ENCODE data around the gene JAML.

JAML gene

GRCh38 chr11:118219732-118220131 is 5.1 kb downstream of the JAML start:
- Mint-ChIP-seq H3K36me3 (ENCODE audit: insufficient read depth) (peaks cover 21% of the 10 kb centered on the region), H3K27me3 (no peaks in the 10 kb centered on the region), H3K27ac (peak overlapping the region; percentile 85 to 94), H3K4me3 (peak overlapping the region; percentile 76 to 88), H3K4me1 (ENCODE audit: low read depth in 2 of 2) (peaks cover 59 to 80% of the 10 kb centered on the region in 2 donors), H3K9me3 (no peaks in the 10 kb centered on the region)
- DNase-seq (no peak), ATAC-seq (replicated peaks) (no peak)

- H3K27me3 Mint-ChIP-seq: no peaks in the 10 kb centered on the region
- DNase-seq: no peak
- peaks cover 17% of the 10 kb centered on the region for H3K36me3 Mint-ChIP-seq (ENCODE audit: insufficient read depth)
- ATAC-seq (replicated peaks): no peak
- peak overlapping the region; percentile 76 to 88 for H3K4me3 Mint-ChIP-seq
- H3K9me3 Mint-ChIP-seq: no peaks in the 10 kb centered on the region
- H3K27ac Mint-ChIP-seq: peak overlapping the region; percentile 85 to 94
- peaks cover 58 to 81% of the 10 kb centered on the region in 2 donors for H3K4me1 Mint-ChIP-seq (ENCODE audit: low read depth in 2 of 2)
Observed at GRCh38 chr11:118219244-118219643, 5.6 kb downstream of the JAML start.

GRCh38 chr11:118217575-118217974 is 7.2 kb downstream of the JAML start:
- peaks cover 22% of the 10 kb centered on the region for H3K36me3 Mint-ChIP-seq (ENCODE audit: insufficient read depth)
- peak; percentile 29 for ATAC-seq (replicated peaks)
- H3K4me1 Mint-ChIP-seq (ENCODE audit: low read depth in 2 of 2): peaks cover 61 to 83% of the 10 kb centered on the region in 2 donors
- peak overlapping the region; percentile 76 to 88 for H3K4me3 Mint-ChIP-seq
- DNase-seq: no peak
- no peaks in the 10 kb centered on the region for H3K27me3 Mint-ChIP-seq
- H3K9me3 Mint-ChIP-seq: no peaks in the 10 kb centered on the region
- H3K27ac Mint-ChIP-seq: peak overlapping the region; percentile 87 to 94

- Mint-ChIP-seq H3K27me3 (no peaks in the 10 kb centered on the region), H3K9me3 (no peaks in the 10 kb centered on the region), H3K4me1 (ENCODE audit: low read depth in 2 of 2) (peaks cover 61 to 81% of the 10 kb centered on the region in 2 donors), H3K27ac (peak overlapping the region; percentile 87 to 94), H3K36me3 (ENCODE audit: insufficient read depth) (peaks cover 29% of the 10 kb centered on the region), H3K4me3 (peak overlapping the region; percentile 76 to 88)
- ATAC-seq (replicated peaks): peak; percentile 83
- DNase-seq: peak; percentile 34 to 39 (median 38)
Observed at GRCh38 chr11:118216621-118217481, 8.0 kb downstream of the JAML start.

DNA sequence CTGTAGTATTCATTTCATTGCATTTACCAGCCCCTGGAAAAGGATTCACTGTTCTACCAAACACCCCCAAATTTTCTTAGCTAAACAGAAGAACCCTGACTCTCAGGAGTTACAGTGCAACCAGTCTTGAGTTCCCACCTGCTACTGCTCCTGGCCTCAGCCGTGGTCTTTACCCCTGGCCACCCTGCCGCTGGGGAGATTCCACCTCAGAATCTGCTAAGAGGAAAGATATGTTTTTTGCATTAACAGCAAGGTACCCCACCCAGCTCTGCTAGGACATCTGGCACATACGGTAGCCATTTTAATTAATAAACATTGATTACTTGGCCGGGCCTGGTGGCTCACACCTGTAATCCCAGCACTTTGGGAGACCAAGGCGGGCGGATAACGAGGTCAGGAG is 9.0 kb downstream of the JAML start:
- no peaks in the 10 kb centered on the region for H3K9me3 Mint-ChIP-seq
- H3K4me3 Mint-ChIP-seq: peak overlapping the region; percentile 76 to 88
- H3K27ac Mint-ChIP-seq: peak overlapping the region; percentile 87 to 94
- no peaks in the 10 kb centered on the region for H3K27me3 Mint-ChIP-seq
- DNase-seq (no peak), ATAC-seq (replicated peaks) (no peak)
- peaks cover 60 to 79% of the 10 kb centered on the region in 2 donors for H3K4me1 Mint-ChIP-seq (ENCODE audit: low read depth in 2 of 2)
- H3K36me3 Mint-ChIP-seq (ENCODE audit: insufficient read depth): peaks cover 39% of the 10 kb centered on the region

DNA sequence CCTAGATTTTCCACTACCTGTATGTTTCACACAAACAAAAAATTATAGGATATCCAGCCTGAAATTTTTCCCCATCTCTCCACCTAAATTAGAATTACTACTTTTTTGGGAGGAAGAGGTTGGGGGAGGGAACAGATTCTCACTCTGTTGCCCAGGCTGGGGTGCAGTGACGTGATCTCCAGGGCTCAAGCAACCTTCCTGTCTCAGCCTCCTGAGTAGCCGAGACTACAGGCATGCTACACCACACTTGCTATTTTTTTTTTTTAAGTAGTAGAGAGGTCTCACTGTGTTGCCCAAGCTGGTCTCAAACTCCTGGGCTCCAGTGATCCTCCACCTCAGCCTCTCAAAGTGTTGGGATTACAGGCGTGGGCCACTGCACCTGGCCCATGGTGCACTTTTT is 9.5 kb downstream of the JAML start:
- no peaks in the 10 kb centered on the region for H3K9me3 Mint-ChIP-seq
- peak overlapping the region; percentile 87 to 94 for H3K27ac Mint-ChIP-seq
- DNase-seq: no peak
- H3K4me1 Mint-ChIP-seq (ENCODE audit: low read depth in 2 of 2): peaks cover 61 to 74% of the 10 kb centered on the region in 2 donors
- H3K36me3 Mint-ChIP-seq (ENCODE audit: insufficient read depth): peaks cover 44% of the 10 kb centered on the region
- ATAC-seq (replicated peaks): peak; percentile 62
- peak overlapping the region; percentile 76 to 88 for H3K4me3 Mint-ChIP-seq
- no peaks in the 10 kb centered on the region for H3K27me3 Mint-ChIP-seq

DNA sequence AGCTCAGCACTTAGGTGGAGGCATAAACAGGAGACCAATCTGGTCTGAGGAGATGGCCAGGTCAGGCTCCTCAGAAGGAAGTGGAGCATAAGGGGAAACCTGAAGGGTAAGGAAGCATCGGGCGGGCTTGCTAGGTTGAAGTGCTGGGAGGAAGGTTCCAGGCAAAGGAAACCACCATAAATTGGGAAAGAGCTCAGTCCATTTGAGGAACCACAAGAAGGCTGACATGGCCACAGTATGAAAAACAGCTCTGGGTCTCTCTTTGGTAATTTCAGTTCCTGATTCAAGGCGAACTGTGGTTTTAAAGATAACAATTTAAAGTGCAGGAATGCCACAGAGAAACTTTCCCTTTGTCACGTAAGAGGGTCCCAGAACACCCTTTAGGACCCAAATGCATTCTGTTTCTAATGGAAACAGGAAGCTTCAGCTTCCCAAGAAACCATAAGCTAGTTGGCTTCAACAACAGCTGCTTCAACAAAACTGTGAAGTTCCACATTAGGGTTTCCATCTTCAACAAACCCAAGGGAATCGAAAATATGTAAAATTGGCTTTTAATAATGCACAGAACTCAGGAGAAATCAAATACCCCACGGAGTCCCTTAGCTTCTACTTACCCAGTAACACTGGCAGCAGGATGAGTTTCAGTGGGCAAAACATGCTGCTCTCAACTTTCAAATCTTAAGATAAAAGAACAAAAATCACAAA is 10.4 kb downstream of the JAML start:
- Mint-ChIP-seq H3K4me1 (ENCODE audit: low read depth in 2 of 2) (peaks cover 55 to 65% of the 10 kb centered on the region in 2 donors), H3K9me3 (no peaks in the 10 kb centered on the region), H3K27me3 (no peaks in the 10 kb centered on the region), H3K27ac (peak overlapping the region; percentile 87 to 94), H3K36me3 (ENCODE audit: insufficient read depth) (peaks cover 52% of the 10 kb centered on the region), H3K4me3 (peak overlapping the region; percentile 76 to 88)
- ATAC-seq (replicated peaks): no peak
- no peak for DNase-seq

DNA sequence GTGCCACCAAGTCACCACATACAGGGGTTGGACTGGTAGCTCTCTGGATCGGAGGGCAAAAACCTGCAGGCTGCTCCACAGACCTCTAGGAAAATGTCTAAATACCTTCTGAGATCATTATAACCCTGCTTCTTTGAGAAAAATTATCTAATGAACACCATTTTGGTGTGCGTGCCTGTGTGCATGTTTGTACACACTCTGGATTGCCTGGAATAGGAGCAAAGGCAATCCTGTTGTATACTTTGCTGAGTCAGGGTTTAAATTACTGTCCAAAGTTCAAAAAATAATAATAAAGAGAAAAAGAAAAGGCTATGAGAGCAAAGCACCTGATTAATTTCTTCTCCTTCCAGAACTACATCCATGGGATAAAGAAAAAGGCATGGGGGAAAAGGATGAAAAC is 11.0 kb downstream of the JAML start:
- Mint-ChIP-seq H3K4me3 (peak overlapping the region; percentile 76 to 88), H3K36me3 (ENCODE audit: insufficient read depth) (peaks cover 58% of the 10 kb centered on the region), H3K9me3 (no peaks in the 10 kb centered on the region), H3K4me1 (ENCODE audit: low read depth in 2 of 2) (peaks cover 50 to 61% of the 10 kb centered on the region in 2 donors), H3K27ac (peak overlapping the region; percentile 72 to 94), H3K27me3 (no peaks in the 10 kb centered on the region)
- no peak for ATAC-seq (replicated peaks)
- DNase-seq: no peak

DNA sequence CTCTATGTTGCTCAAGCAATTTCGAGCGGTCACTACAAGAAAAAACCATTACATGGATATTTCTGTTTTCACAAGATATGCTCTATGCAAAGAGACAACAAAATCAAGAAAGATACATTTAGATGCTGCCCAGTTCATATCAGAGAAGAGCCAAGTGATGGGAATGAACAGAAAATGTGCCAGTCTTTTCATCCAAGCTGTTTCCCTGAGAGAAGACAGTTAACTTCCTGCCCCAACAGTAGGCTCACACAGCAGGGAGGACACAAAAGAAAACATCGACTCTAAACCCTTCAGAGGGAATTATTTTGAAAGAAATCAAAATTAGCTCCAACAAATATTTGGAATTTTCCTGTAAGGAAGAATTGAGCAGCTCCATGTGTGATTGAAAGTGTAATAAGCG is 11.6 kb downstream of the JAML start:
- Mint-ChIP-seq H3K27ac (peak overlapping the region; percentile 72 to 94), H3K36me3 (ENCODE audit: insufficient read depth) (peaks cover 58% of the 10 kb centered on the region), H3K4me3 (peak overlapping the region; percentile 76 to 88), H3K4me1 (ENCODE audit: low read depth in 2 of 2) (peaks cover 46 to 56% of the 10 kb centered on the region in 2 donors), H3K27me3 (no peaks in the 10 kb centered on the region), H3K9me3 (no peaks in the 10 kb centered on the region)
- DNase-seq: no peak
- ATAC-seq (replicated peaks): no peak

DNA sequence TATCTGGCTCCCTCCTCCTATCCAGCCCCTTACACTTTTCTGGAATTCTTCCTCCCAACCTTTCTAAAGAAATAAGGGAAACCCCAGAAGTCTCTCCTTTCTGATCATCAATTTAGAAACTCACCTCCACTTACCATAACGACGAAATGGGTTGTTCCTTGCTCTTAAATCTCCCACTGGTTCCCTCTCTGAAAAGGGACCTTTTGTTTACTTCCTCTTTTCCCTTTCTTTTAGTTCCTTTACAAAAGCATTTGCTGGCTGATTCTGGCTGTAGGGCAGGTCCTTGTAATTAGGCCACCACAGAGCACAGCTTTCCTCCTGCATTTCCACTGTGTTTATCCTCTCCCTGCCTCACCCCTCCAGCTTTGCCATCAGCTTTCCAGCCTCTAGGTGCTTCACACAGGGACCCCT is 12.0 kb downstream of the JAML start:
- H3K4me1 Mint-ChIP-seq (ENCODE audit: low read depth in 2 of 2): peaks cover 45 to 52% of the 10 kb centered on the region in 2 donors
- no peaks in the 10 kb centered on the region for H3K27me3 Mint-ChIP-seq
- no peak for ATAC-seq (replicated peaks)
- peaks cover 55% of the 10 kb centered on the region for H3K36me3 Mint-ChIP-seq (ENCODE audit: insufficient read depth)
- H3K9me3 Mint-ChIP-seq: no peaks in the 10 kb centered on the region
- H3K4me3 Mint-ChIP-seq: peak overlapping the region in 1 of 2 donors; percentile 88
- no peak for DNase-seq
- peak overlapping the region; percentile 72 to 94 for H3K27ac Mint-ChIP-seq

DNA sequence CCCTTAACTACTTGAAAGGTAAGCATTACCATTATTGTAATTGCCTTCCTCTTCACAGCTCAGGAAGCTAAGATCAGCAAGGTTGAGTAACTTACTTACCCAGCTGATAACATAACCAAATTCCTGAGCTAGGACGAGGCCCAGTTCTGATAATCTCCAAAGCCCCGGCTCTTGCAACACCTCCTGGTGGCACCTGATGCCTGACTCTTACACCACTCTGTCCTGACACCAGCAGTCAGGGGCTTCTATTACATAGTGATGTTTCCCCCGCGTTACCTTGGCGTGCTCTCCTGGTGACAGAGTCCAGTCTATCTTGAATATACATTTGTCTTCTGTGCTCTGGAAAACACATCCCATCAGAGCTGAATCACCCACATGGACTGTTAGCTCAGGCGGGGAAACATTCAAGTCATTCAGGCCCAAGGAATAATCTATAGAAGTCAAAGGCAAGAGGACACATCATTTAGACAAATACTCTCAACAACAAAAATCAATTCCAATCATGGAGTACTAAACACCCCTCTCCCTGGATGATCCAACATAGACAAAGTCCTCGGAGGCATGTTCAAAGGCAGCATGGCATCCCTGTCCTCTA is 12.6 kb downstream of the JAML start:
- no peaks in the 10 kb centered on the region for H3K27me3 Mint-ChIP-seq
- ATAC-seq (replicated peaks) (no peak), DNase-seq (no peak)
- H3K27ac Mint-ChIP-seq: peak overlapping the region; percentile 31 to 32
- peaks cover 57% of the 10 kb centered on the region for H3K36me3 Mint-ChIP-seq (ENCODE audit: insufficient read depth)
- H3K4me1 Mint-ChIP-seq (ENCODE audit: low read depth in 2 of 2): peaks cover 47% of the 10 kb centered on the region in 2 donors
- H3K4me3 Mint-ChIP-seq: no peak overlapping the region
- no peaks in the 10 kb centered on the region for H3K9me3 Mint-ChIP-seq

DNA sequence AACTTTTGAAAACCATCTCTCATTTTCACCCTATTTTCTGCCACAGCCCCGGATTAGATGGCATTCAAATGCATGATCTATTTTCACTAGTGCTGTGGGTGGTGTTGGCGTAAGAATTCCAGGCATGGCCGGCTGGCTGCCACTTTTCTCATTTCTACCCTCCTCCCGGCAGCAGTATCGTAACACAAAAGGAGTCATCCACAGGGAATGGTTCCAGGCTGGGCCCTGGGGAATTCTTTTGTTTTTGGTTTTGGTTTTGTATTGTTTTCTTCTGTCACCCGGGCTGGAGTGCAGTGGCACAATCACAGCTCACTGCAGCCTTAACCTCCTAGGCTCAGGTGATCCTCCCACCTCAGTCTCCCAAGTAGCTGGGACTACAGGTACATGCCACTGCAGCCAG is 13.8 kb downstream of the JAML start:
- DNase-seq (no peak), ATAC-seq (replicated peaks) (no peak)
- Mint-ChIP-seq H3K4me1 (ENCODE audit: low read depth in 2 of 2) (peaks cover 49 to 53% of the 10 kb centered on the region in 2 donors), H3K27ac (peak overlapping the region; percentile 5 to 32), H3K36me3 (ENCODE audit: insufficient read depth) (peaks cover 64% of the 10 kb centered on the region), H3K9me3 (no peaks in the 10 kb centered on the region), H3K27me3 (no peaks in the 10 kb centered on the region), H3K4me3 (no peak overlapping the region)

GRCh38 chr11:118210323-118210722 is 14.5 kb downstream of the JAML start:
- Mint-ChIP-seq H3K4me1 (ENCODE audit: low read depth in 2 of 2) (peaks cover 50 to 54% of the 10 kb centered on the region in 2 donors), H3K36me3 (ENCODE audit: insufficient read depth) (peaks cover 66% of the 10 kb centered on the region), H3K9me3 (no peaks in the 10 kb centered on the region), H3K27me3 (no peaks in the 10 kb centered on the region), H3K27ac (no peak overlapping the region), H3K4me3 (no peak overlapping the region)
- no peak for DNase-seq
- ATAC-seq (replicated peaks): no peak

Measured in effector memory CD8-positive, alpha-beta T cell (primary cell).